Measurements from ENCODE around the gene GNE.

DNA sequence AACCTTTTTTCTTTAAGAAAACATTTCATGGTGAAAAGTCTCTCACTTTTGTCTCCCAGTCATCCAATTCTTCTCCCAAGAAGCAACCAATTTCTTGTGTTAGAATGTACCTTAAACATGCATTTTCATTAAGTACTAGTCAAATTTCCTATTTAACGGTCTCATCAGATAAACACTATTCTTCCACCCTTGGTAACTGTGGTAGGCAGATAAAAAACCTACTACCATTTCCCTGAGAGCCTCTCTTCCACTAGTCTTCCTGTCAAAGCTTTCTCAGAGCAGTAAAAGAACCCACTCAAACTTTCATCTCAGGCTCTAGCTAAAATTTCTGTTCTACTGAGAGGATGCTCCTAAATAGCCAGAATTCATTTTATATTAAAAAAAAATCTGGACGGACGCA, 10.9 kb downstream of the GNE start:
- TF ChIP-seq, protein P1, sequence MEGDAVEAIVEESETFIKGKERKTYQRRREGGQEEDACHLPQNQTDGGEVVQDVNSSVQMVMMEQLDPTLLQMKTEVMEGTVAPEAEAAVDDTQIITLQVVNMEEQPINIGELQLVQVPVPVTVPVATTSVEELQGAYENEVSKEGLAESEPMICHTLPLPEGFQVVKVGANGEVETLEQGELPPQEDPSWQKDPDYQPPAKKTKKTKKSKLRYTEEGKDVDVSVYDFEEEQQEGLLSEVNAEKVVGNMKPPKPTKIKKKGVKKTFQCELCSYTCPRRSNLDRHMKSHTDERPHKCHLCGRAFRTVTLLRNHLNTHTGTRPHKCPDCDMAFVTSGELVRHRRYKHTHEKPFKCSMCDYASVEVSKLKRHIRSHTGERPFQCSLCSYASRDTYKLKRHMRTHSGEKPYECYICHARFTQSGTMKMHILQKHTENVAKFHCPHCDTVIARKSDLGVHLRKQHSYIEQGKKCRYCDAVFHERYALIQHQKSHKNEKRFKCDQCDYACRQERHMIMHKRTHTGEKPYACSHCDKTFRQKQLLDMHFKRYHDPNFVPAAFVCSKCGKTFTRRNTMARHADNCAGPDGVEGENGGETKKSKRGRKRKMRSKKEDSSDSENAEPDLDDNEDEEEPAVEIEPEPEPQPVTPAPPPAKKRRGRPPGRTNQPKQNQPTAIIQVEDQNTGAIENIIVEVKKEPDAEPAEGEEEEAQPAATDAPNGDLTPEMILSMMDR (IDR thresholded peaks at IDR 0.05) = no peak
- TF ChIP-seq POLR2A (IDR thresholded peaks at IDR 0.05) = no peak

Measured in esophagus squamous epithelium (tissue), 4 donors.